ENCODE measurements around the gene ZNF777. TPM values are rescaled to one million over a fixed set of nuclear protein-coding genes. Genes with fewer than 3 reads are reported as not detected.
A peak's percentile ranks its signal among the peaks of the same experiment; 100 is the strongest.

ZNF777 gene
- total and polyA plus RNA-seq, 9 of the 15 experiments (the other 6 are each of a cell fraction or from before 2014, with no cell fraction given) = 0.11 to 32.6 (median 9.0) TPM

DNA sequence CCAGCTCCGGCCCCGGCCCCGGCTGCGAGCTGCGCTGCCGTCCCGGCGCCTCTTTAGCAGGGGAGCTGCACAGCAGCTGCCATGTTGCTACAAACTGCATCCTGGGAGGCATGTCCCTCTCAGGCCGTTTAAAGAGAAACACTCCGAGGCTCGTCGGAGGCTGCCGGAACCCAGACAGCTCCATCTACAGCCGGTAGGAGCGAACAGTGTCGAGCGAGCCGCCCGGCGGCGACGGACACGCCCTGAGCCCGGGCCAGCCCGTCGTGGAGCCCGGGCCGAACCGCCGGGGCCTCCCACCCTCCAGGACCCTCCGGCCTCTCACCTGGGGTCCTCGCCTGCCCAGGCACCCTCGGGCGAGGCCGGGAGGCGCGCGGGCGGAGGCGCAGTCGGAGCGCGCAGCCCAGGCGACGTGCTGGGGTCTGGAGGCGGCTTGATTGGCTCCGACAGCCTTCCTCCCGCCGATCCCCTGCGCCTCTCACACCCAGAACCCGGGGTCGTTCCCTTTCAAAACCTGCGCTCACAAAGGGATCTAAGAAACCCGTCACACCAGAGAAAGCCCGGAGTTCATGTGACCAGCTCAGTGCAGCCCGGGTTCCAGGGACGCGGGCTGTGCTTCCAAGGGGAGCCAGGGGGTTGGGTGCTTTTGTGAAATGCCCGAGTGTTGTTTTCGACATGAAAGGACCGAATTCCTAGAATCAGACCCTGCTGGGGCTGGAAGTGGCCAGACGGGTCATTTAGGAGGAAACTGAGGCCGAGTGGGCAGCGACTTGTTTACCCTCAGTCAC is at the start of gene ZNF777 (continued):
- TF ChIP-seq KHSRP (IDR thresholded peaks at IDR 0.05) = no peak
- TF ChIP-seq CXXC5 (CRISPR knock-in tag; IDR thresholded peaks at IDR 0.05) = peak; percentile 83
- TF ChIP-seq U2AF1 (optimal IDR thresholded peaks at IDR 0.05; ENCODE audit: low read depth, low read length) = no peak
- no peak for TF ChIP-seq CC2D1A (IDR thresholded peaks at IDR 0.05)
- TF ChIP-seq ELK3 (CRISPR knock-in tag; IDR thresholded peaks at IDR 0.05) = no peak
- peak; percentile 86 for TF ChIP-seq CREM (IDR thresholded peaks at IDR 0.05; ENCODE audit: low read depth)
- no peak for TF ChIP-seq SLC30A9 (CRISPR knock-in tag; IDR thresholded peaks at IDR 0.05)
- TF ChIP-seq PTBP1 (IDR thresholded peaks at IDR 0.05; ENCODE audit: low read depth, low read length) = 0 out of 2 replicates have a peak, but pooled peaks have one; percentile 47
- peak; percentile 63; the same call in 1 of the 2 replicates for TF ChIP-seq HOMEZ (CRISPR knock-in tag; IDR thresholded peaks at IDR 0.05)
- no peak for TF ChIP-seq RUNX1 (IDR thresholded peaks at IDR 0.05; ENCODE audit: low read depth)
- TF ChIP-seq NR0B1 (IDR thresholded peaks at IDR 0.05; ENCODE audit: partially characterized antibody) = no peak
- no peak for TF ChIP-seq RBM39 (optimal IDR thresholded peaks at IDR 0.05; ENCODE audit: low read depth, low read length)
- TF ChIP-seq ZNF512 (tag; IDR thresholded peaks at IDR 0.05) = 0 out of 2 replicates have a peak, but pooled peaks have one; percentile 13
- TF ChIP-seq CBX3 (IDR thresholded peaks at IDR 0.05; ENCODE audit: borderline replicate concordance in 1 of 2, low read length in 2 of 2) = peak in 1 of 2 experiments; percentile 78; a peak in 2 of 3 replicates
- peak; percentile 64; the same call in 1 of the 2 replicates for TF ChIP-seq ERF (CRISPR knock-in tag; IDR thresholded peaks at IDR 0.05)
- TF ChIP-seq GABPA (tag; conservative IDR thresholded peaks at IDR 0.05; ENCODE audit: low read depth) = peak; percentile 29; the same call in 1 of the 2 replicates
- no peak for TF ChIP-seq NCOR1 (IDR thresholded peaks at IDR 0.05)
- no peak for TF ChIP-seq ZNF354B (CRISPR knock-in tag; IDR thresholded peaks at IDR 0.05)
- TF ChIP-seq TGIF2 (CRISPR knock-in tag; IDR thresholded peaks at IDR 0.05) = no peak
- TF ChIP-seq SMARCA5 (IDR thresholded peaks at IDR 0.05) = no peak
- TF ChIP-seq ZSCAN32 (CRISPR knock-in tag; IDR thresholded peaks at IDR 0.05) = 0 out of 2 replicates have a peak, but pooled peaks have one; percentile 55

All from K562 (cell line).